ENCODE measurements around the gene ACSF2.

ACSF2 gene

DNA sequence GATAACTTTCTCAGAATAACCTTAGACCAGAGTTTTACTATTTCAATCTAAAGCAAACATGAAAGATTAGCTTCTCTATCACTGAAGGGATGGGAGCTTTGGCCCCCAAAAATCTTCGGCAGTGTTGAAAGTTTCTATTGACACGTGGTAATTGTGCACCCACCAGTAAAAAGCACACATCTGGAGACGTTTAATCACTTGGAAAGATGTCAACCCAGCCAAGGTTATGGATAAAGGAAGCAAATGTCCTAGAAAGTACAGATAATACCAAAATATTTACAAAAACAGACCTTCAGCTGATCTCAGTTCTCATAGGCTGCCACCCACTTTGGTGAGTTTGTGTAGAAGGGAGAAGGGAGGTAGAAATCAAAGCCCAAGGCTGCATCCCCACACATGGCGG, 87.5 kb downstream of the ACSF2 start:
- TF ChIP-seq, protein P1, sequence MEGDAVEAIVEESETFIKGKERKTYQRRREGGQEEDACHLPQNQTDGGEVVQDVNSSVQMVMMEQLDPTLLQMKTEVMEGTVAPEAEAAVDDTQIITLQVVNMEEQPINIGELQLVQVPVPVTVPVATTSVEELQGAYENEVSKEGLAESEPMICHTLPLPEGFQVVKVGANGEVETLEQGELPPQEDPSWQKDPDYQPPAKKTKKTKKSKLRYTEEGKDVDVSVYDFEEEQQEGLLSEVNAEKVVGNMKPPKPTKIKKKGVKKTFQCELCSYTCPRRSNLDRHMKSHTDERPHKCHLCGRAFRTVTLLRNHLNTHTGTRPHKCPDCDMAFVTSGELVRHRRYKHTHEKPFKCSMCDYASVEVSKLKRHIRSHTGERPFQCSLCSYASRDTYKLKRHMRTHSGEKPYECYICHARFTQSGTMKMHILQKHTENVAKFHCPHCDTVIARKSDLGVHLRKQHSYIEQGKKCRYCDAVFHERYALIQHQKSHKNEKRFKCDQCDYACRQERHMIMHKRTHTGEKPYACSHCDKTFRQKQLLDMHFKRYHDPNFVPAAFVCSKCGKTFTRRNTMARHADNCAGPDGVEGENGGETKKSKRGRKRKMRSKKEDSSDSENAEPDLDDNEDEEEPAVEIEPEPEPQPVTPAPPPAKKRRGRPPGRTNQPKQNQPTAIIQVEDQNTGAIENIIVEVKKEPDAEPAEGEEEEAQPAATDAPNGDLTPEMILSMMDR (conservative IDR thresholded peaks at IDR 0.05): no peak
- no peak overlapping the region for H3K27ac ChIP-seq

DNA sequence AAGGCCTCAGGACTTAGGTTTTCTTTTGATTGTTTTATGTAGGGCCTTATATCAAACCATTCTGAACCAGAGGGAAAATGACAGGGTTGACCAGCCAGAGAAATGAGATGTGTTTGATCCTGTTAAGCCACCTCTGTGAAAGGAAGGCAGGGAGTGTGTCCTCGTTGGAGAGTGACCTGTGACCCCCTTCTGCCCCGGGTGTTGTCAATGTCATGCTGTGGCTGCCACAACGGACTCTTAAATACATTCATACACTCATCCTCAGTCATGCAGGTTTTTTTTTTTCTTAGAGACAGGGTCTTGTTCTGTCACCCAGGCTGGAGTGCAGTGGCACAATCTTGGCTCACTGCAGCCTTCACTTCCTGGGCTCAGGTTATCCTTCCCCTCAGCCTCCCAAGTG, 88.4 kb downstream of the ACSF2 start:
- TF ChIP-seq, protein P1 (conservative IDR thresholded peaks at IDR 0.05): no peak
- H3K27ac ChIP-seq: no peak overlapping the region

DNA sequence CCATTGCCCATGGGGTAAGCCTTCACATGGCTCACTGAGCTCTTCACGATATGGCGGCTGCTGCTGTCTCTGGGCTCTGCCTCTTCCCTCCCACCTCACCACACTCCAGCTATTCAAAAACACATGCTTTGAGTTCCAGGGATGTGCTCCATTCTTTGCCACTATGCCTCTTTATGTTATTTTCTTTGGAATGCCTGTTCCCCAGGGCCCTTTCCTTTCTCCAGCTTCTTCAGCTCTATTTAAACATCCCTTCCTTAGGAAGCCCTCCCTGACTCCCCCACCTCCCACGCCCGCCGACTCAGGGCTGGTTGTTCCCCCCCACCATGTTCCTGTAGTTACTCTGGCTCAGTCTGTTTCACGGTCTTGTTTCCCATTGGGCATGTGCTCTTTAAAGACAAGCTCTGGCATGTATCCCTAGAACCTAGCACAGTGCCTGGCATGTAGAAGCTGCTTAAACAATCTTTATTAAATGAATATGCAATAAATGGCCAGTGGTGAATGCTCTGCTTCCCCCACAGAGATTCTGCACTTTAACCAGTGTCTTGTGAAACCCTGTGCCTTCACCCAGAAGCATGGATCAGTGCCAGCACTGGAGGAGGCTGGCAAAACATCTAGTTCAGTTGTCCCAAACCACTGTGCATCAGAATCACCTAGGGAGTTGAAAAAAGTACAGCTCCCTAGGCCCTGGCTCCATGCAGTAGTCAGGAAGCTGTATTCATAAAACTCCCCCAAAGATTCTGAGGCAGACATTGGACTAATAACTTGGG, 89.1 kb downstream of the ACSF2 start:
- TF ChIP-seq, protein P1 (conservative IDR thresholded peaks at IDR 0.05): no peak
- H3K27ac ChIP-seq: no peak overlapping the region

DNA sequence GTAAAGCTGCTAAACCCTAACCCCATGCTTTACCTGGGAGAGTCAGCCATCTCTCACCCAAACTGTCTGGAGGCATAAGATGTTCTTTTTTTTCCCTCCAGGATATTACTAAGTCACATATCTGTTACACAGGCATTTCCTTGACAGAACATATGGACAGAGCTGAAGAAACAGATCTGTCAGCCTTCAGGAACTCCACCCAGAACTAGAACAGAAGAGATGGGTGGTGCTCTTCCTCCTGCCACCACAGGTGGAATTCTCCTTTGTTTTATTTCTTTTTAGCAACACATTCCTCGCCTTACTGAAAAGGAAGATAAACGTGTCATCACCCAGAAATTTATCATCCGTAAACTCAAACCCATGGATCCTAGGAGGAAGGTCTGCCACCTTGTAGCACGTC, 91.0 kb downstream of the ACSF2 start:
- H3K27ac ChIP-seq: no peak overlapping the region
- TF ChIP-seq, protein P1 (conservative IDR thresholded peaks at IDR 0.05): no peak

DNA sequence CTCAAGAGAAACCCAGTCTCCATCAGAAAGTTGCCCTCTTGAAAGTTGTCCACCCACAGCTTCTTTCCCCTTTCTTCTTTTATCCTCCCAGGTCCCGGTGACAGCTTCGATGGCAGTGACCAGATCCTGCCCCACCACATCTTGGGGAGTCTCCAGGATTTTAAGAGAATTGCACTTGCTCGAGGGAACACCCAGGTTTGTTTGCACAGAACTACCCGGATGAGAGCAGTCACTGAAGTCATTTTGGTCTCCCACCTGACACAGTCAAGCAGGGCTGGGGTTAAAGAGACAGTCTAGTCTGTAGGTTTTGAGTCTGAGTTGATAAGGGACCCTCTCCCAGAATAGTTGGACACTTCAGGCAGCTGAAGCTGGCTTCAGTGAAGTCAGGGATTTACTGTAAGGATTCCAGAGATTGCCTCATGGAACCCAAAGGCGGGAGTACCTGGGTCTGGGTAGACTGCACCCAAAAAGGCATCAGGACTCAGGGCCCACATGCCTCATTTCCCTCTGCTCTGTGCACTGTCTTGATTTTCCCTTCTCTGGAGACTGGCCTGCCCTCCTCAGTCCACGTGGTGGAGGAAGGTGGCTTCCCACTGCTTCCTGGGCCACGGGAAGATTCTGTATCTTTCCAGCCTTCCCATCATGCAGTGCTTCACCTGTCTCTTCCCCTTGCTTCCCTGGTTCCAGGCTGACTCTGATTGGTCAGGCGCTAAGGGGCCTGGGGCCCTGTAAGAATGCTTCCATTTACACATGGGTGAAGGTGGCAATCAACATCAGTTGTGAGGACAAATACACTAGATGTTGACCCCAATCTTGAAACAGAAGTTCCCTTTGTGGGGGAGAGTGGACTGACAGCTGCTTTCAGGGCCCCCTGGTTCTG, 91.7 kb downstream of the ACSF2 start:
- TF ChIP-seq, protein P1 (conservative IDR thresholded peaks at IDR 0.05): no peak
- no peak overlapping the region for H3K27ac ChIP-seq

DNA sequence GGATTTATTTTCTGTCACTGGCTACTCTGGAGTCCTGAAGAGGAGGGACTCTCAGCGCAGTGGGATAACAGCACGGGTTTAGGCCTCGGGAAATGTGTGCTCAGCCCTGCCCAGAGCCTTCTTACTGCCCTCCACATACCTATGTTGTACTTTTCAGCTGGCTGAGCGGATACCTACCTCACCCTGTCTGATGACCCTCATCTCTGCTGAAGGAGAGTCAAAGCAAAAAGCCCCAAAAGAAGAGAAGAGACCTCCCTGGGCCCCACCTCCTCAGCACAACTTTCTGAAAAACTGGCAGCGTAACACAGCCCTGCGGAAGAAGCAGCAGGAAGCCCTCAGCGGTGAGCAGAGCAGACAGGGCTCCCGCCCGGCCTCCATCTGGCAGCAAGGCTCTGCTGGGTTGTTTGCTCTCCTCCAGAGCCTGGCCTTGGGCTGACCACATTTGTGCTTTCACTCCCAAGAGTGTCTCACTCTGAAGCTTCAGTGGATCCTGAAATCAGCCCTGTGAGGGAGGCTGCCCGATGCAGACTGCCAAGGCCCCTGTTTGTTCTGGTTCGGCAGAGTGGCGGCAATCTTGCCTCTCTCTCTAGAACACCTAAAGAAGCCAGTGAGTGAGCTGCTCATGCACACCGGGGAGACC, 92.5 kb downstream of the ACSF2 start:
- TF ChIP-seq, protein P1 (conservative IDR thresholded peaks at IDR 0.05): no peak
- no peak overlapping the region for H3K27ac ChIP-seq

Measured in VCaP (cell line).